Caki2 (cell line): ENCODE results near the gene PLEKHH3. TPM values are rescaled to one million over a fixed set of nuclear protein-coding genes. Genes with fewer than 3 reads are reported as not detected.

Experiments
- DNase-seq: peaks from one replicate; pipeline ENCODE4 v3.0.0-alpha.2; 2015; ENCODE audit warnings: low read depth
- in situ Hi-C: cut with HindIII; loops from 2 replicates; pipeline ENCODE4 v1.10.0; 2016; ENCODE audit warnings: low sequenced_read_pairs, low pct_unique_long_range_greater_than_20kb, mixed read lengths
- total RNA-seq: library from RNA; depleted of rRNA; stranded (reverse); fragments of >200 nt; shearing (Covaris generic); gene quantifications from 2 replicates; pipeline ENCODE4 v1.2.3, GENCODE V29; 2014; ENCODE audit warnings: low replicate concordance; rRNA removed

Gene PLEKHH3, protein sequence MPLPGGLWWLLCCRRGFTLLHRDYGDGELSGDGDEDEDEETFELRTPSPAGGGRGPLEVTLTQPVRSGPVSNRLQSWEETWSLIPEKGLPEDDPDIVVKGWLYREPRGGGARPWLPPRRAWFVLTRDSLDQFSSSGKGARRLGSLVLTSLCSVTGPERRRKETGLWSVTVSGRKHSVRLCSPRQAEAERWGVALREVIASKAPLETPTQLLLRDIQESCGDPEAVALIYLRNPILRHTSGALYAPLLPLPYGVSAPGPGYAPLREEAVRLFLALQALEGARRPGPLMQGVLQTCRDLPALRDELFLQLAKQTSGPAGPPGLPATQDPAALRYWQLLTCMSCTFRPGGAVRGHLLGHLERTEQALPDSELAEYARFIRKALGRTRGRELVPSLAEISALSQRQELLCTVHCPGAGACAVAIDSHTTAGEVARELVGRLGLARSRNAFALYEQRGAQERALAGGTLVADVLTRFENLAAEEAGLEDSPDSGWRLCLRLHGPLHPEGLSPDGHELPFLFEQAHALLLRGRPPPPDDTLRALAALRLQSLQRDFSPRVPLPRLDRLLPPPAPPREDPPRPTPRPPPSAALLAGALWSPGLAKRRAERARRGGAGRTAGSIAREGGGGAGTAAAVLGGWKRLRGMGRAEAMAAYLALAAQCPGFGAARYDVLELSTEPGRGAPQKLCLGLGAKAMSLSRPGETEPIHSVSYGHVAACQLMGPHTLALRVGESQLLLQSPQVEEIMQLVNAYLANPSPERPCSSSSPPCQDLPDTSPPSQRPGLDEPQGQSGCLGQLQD
- total RNA-seq: 20.5 and 21.5 TPM in 2 replicates

DNA sequence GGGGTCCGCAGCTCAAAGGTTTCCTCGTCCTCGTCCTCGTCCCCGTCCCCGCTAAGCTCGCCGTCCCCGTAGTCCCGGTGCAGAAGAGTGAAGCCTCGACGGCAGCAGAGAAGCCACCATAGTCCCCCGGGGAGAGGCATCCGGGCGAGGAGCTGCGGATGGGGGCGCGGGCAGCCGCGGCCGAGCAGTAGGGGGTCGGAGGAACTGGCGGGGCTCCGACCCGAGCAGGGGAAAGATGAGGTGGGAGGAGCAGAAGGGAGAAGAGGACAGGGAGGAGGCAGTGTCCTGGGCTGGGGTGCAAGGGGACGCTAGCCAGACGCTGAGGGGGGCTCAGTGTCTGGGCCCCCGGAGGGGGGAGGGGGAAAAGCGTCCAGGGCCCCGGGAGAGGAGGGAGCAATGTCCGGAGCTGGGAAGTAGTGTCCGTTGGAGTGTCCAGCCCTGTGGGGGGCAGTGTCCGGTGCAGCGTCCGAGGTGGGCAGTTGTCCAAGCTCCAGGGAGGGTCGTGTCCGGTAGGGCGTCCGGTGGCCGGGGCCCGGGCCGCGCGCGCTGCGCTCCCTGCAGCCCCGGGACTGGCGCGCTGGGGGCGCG lies at the start of gene PLEKHH3:
Gene PLEKHH3 (minus strand): TSS at position 571 of the 588 bp plus-strand sequence. CDS start 431 bp downstream, at position 140.
- no peak for DNase-seq
- in situ Hi-C loops: no loop called here

DNA sequence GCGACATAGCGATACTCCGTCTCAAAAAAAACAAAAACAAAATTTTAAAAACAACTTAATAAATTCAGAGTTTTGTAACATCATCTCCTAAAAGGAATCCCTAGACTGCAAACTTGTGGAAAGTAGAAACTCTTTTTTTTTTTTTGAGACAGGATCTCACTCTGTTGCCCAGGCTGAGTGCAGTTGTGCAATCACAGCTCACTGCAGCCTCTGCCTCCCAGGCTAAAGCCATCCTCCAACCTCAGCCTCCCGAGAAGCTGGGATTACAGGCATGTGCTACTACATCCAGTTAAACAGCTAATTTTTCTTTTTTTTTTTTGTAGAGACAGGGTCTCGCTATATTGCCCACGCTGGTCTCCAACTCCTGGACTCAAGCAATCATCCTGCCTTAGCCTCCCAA lies 48.3 kb upstream of the PLEKHH3 start:
- in situ Hi-C loops: loop anchor here (25.0 kb wide), 1 partner anchor 113 kb away; the partner anchor contains the start of genes RETREG3 and TUBG1

DNA sequence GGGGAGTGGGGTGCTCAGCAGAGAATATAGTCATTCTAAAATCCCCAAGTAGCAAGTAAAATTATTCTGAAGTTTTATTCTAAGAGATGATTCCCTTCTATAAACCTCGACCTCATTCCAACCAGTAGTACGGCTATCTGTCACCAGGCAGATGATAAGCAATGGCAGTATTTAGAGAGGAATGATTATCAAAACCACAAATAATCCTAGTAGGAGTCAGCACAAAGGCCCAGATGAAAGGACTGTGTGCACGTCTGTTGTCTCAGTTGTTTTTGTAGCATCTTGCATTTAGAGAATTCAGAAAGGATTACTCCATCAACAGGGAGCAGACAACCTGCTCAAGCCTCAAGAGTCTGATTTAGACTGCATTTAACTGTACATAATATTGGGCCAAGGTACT lies 46.8 kb upstream of the PLEKHH3 start:
- no peak for DNase-seq
- in situ Hi-C loops: no loop called here

More for the DNA sequence above, 48.3 kb upstream of the PLEKHH3 start:
- DNase-seq: no peak

DNA sequence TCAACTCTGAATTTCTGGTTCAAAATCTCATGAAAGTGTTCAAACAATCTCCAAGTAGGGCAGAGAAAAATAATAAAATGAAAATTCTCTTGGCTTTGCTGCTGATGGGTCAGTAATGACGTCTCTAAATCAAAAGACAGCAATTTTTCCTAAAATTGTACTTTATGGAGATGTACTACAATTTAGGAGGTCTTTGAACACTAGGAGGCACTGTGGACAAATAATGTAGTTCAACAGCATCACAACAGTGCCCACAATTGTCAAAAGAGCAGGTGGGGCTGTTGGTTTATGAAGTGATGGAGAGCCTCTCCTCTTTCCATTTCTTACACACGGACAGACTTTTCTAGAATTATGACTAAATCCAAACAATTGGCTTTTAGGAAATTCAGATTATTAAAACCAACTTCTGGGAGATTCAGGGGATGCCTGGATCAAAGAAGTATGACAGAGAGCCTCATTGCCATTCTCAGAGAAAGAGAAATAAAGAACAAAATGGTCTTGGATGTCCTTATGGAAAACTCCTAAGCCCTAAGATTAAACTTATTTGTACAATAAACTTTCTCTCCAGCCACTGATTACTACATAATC lies 44.3 kb upstream of the PLEKHH3 start:
- DNase-seq: peak; percentile 42
- in situ Hi-C loops: no loop called here

DNA sequence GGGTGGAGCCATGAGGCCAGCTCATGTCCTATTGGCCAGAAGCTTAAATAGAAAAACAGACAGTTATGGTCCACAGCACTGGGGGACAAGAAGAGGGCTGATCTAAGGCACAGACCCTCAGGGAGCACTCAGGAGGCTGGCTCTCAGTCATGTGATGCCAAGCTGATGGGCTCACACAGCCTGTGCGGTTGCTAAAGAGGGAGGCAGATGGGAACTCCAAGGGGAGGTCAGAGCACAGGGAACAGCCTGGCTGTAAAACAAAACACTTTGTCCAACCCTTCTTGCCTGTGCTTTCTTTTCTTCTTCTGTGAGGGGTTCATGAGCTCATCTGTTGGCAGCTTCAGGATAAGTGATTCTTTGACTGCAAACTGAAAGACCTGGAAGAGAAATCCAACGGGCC lies 32.8 kb upstream of the PLEKHH3 start:
- DNase-seq: no peak
- in situ Hi-C loops: no loop called here

DNA sequence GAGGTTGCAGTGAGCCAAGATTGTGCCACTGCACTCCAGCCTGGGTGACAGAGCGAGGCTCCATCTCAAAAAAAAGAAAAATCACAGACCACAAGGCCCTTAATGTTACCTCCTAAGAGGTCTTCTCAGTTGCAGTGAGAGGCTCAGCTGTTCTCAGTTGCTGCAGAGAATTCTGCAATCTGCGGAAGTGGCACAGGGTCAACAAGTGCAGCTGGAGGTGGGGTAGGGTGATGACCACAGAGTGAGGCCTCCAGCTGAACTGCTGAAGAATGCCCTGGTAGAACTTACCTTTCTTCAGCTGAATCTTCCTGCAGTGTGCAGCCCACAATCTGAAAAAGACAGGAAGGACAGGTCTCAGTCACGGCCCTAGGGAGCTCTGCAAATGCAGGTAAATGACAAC lies 31.8 kb upstream of the PLEKHH3 start:
- in situ Hi-C loops: no loop called here

DNA sequence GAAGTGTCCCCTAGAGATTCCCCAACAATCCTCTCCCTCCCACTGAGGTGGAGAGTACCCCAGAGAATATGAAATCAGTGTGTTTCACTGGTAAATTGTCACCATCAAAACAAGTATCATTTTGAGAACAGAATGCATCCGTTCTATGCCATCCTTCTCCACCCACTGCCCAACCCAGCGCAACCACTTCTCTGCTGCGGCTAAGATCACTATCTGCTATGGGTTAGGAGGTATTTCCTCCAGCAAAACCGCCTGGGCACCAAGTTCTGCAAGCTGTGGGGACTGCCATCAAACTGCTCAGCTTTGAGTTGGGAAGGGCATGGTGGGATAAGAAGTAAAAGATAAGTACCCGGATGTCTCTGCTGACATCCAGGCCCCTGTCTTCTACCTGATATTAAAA lies 29.9 kb upstream of the PLEKHH3 start:
- in situ Hi-C loops: no loop called here
- DNase-seq: no peak

More for the DNA sequence above, 31.8 kb upstream of the PLEKHH3 start:
- no peak for DNase-seq

DNA sequence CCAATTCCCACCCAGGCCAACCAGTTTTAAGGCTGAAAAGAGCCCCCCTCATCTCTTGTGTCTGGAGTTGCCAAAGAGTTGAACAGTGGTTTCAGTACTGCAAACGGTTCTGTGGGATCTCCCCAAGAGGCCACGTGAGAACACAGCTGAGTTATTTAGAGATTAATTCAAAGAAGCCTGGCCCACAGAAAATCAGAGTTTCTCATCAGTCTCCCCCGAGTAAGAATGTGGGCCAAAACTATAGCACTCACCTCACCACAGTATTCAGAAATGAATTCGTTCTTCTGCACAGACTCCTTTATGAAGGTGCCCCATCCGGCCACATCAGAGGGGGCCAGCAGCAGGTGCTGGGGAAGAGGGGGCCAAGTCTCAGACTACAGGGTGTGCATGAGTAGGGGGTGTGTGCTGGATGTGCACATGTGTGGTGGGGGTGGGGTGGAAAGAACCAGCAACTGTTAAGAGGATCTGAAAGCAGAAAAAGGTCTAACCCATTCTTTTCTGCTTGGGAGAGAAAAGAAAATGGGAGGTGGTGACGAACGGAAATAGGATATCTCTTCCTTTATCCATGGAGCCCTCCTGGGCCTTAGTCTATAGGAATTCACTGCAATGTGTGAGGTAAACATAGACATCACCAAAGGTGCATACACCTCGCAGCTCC lies 28.2 kb upstream of the PLEKHH3 start:
- in situ Hi-C loops: no loop called here
- DNase-seq: no peak

DNA sequence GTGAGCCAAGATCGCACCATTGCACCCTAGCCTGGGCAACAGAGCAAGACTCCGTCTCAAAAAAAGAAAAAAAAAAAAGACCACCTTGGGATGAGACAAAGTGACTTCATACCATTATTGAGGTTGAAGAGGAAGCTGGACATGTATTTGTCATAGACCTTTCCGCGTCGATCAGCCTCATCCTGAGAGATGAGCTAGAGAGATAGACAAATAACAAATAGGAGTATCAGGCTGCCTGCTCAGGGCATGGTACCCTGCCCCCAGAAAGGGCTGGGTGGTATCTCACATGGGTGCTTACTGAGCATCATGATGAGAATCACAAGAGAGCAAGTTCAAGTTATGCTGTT lies 27.7 kb upstream of the PLEKHH3 start:
- in situ Hi-C loops: no loop called here
- no peak for DNase-seq

DNA sequence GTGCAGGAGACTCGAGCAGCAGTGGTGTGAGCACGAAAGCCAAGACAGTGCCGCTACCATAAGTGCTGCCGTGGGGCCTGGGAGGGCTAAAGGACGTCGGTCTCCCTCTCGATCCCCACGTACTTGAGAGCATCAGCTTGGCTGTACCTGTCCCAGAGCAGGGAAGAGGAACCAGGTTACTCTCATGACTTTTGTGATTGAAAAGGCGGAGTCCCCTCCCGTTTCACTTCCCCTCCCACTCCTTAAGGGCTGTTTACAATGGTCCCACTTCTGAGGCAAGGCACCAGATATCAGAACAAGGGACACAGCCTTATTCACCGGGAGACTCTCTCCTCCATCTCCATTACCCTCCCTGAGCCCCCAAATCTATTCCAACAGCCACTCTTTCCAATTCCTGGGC lies 25.7 kb upstream of the PLEKHH3 start:
- in situ Hi-C loops: no loop called here
- DNase-seq: no peak

DNA sequence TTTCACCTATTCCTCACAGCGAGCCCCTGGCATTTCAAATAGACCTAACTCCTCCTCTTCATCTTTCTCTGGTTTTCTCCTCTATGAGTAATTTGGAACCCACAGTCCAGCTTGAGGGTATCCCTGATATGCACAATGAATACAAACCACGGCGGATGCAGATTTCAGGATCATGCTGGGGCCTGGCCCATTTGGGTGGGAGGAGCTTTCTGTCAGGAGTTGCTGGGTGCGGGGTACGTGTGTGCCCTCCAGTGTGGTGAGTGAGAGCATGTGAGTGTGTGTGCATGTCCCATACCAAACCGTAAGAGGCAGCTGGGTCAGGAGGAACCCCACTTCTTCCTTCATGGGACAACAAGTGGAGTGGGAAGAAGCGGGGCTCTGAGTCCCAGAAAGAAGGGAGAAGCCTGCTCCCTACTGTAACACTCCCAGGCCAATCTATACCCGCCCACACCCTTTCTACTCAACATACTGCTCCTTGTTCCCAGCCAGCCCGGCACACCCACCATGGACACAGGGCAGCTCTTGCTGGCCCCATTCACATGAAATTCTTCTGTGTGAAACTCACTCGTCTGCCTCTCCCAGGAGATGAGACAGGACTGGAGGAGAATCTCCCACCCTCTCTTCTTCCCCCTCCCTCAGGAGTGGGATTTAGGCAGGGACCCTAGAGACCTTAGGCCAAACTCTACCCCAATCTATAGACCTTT lies 23.9 kb upstream of the PLEKHH3 start:
- in situ Hi-C loops: no loop called here
- no peak for DNase-seq

DNA sequence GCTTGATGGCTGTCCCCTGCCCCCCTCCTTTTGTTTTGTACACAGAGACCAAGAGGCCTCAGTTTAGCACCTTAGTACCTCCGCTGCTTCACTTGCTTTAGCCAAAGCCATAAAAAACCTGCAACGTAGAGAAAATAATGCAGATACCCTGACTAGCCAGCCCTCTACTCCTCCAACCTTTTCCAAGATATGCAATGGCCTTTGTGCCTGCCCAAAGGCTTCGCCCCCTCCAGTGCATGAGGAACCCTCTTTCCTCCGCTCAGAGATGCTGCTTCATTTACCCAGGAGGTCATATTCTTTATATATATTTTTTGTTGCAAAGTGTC lies 22.6 kb upstream of the PLEKHH3 start:
- in situ Hi-C loops: no loop called here
- DNase-seq: no peak

DNA sequence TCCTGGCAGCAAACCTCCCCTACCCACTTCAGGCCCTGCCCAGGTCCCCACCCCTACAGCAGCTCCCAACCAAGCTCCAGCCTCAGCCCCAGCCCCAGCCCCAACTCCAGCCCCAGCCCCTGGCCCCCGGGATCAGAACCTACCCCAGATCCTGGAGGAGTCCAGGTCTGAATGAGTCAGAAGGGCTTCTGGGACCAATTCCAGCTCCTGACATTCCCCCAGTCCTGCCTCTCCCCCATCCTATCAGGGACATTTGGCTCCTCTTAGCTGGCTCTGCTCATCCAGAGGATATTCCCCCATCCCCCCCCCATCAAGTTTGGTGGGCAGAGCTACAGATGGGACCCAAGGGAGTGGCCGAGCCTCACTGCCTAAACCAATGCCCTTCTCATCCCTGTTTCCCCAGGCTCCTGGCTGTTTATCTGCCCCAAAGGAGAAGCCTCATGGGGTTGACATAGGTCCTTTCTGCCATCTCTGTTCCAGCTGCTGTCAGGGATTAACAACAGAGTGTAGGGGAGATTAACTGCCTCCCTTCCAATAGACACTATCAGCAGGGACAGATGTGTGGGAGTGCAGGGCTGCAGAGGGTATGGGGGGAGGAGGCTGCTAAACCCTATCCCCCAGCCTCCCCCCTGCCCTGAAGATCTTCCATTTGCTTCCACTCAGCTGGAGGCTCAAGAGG lies 22.1 kb upstream of the PLEKHH3 start:
- in situ Hi-C loops: no loop called here

DNA sequence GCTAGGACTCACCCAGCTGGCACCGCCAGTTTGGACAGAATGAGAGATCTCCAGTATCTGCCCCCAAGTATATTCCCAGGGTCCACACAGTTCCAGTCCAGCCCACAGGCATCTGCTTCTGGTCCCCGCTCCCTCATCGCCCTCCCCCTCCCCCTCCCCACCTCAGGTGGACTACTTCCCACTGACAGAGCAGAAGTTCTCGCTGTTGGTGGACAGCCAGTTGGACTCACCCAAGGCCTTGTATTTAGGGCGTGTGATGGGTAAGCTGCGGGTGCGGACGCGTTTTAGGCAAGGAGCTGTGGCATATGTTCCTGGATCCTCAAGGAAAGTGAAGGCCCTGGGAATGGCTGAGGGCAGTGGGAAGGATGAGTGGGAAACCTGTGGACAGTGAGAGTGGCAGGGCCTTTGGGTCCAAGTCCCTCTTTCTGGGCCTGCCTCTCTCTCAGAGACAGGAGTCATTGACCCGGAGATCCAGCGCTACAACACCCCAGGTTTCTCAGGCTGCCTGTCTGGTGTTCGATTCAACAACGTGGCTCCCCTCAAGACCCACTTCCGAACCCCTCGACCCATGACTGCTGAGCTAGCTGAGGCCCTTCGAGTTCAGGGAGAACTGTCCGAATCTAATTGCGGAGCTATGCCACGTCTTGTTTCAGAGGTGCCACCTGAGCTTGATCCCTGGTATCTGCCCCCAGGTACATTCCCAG lies 20.5 kb upstream of the PLEKHH3 start:
- in situ Hi-C loops: no loop called here
- no peak for DNase-seq

More for the DNA sequence above, 22.1 kb upstream of the PLEKHH3 start:
- DNase-seq: no peak

DNA sequence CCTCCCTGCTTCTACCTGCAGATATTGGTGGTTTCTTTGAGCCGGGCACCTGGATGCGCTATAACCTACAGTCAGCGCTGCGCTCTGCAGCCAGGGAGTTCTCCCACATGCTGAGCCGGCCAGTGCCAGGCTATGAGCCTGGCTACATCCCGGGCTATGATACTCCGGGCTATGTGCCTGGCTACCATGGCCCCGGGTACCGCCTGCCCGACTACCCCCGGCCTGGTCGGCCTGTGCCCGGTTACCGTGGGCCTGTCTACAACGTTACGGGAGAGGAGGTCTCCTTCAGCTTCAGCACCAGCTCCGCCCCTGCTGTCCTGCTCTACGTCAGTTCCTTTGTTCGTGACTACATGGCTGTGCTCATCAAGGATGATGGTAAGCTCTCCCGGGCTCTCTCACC lies 18.7 kb upstream of the PLEKHH3 start:
- in situ Hi-C loops: no loop called here

DNA sequence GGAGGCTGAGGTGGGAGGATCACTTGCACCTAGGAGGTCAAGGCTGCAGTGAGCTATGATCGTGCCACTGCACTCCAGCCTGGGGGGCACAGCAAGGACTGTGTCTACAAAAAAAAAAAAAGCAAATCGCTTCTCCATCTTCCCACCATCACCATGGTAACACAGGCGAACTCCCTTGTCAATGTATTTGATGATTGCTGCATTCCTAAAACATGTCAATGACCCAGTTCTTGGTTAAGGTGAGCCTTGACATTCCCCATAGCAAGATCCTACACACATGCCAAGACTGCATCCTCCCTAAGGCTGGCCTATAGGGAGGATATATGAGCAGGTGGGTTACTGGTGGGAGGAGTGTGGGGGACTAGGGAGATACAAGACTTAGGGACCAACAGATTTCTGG lies 17.7 kb upstream of the PLEKHH3 start:
- in situ Hi-C loops: no loop called here
- DNase-seq: no peak

More for the DNA sequence above, 18.7 kb upstream of the PLEKHH3 start:
- no peak for DNase-seq

DNA sequence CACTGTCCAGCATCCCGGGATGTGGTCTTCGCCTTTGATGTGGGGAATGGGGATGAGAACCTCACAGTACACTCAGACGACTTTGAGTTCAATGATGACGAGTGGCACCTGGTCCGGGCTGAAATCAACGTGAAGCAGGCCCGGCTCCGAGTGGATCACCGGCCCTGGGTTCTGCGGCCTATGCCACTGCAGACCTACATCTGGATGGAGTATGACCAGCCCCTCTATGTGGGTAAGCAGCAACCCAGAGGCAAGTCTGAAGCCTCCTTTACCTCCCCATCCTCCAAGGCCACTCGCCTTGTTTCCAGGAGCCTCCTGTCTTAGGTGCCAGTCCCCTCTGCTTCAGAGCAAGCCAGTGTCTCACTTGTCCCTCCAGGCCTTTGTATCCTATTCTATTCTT lies 15.7 kb upstream of the PLEKHH3 start:
- in situ Hi-C loops: no loop called here
- no peak for DNase-seq
